ENCODE data around the gene SMARCB1. TPM values are rescaled to one million over a fixed set of nuclear protein-coding genes. Genes with fewer than 3 reads are reported as not detected.

SMARCB1 gene
- polyA plus RNA-seq, 1 donor (not counting 4 experiments of a cell fraction or from before 2014, with no cell fraction given), result 95.2 TPM

DNA sequence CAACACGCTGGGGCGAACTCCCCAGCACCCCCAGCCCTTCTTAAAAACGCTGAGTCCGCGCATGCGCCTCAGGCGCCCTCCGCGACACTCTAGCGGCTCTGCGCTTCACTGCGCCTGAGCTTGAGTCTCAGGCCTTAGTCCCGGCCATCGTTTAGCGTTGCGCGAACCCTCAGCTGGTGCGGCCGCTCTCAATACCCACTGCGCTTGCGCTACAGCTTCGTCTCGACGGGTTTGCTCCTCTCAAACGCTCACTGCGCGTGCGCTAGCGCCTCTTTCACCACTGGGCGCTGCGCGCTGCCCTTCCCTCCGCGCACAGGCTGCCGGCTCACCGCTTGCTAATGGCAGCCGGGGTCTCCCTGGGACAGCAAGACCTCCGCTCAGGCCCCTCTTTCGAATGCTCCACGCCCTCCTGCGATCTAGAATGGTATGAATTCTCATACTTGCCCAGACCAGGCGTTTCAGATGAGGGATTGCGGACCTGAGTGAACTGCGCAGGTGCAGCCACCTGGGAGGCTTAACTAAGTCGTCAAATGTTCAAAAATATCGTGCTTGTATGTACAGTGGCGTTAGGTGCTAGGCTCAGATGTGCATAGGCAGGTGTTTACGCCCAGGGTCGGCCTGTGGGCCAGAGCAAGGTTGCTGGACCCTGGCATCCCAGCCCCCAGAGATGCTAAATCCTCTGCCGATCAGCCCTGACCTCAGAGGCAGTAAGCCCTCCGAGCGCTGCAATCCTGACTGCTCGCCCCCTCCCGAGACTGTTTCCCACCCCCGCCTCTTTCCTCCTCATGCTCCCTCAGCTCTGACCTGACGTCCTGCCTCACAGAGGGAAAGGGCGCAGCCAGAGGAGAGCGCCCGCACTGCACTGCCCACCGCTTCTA, 71.1 kb downstream of the SMARCB1 start, which contains the start of gene SLC2A11:
Gene SLC2A11, plus strand, starts transcription at position 270 of the 878 bp plus-strand sequence. Its CDS starts 125 bp downstream, at position 395.
- Histone ChIP-seq H3K27me3 (ENCODE audit: control insufficient read depth, extremely low read depth, insufficient read depth, low read length) (no peaks in the 10 kb centered on the region), H3K36me3 (ENCODE audit: control insufficient read depth in 2 of 2, extremely low read depth in 1 of 2, insufficient read depth in 2 of 2, low read length in 2 of 2) (no peaks in the 10 kb centered on the region), H2AFZ (ENCODE audit: control insufficient read depth, low read length) (peak within 1 kb of the TSS; percentile 93), H4K20me1 (ENCODE audit: control insufficient read depth, extremely low read depth, insufficient read depth, low read length) (no peaks in the 10 kb centered on the region), H3K9me1 (ENCODE audit: control insufficient read depth, extremely low read depth, insufficient read depth, low read length) (no peaks in the 10 kb centered on the region), H3K79me2 (ENCODE audit: control insufficient read depth, insufficient read depth, low read length) (no peaks in the 10 kb centered on the region), H3K9me3 (ENCODE audit: control insufficient read depth, low read depth, low read length) (no peaks in the 10 kb centered on the region), H3K4me2 (ENCODE audit: control insufficient read depth, extremely low read depth, insufficient read depth, low read depth, low read length) (peak within 1 kb of the TSS; percentile 98), H3K9ac (ENCODE audit: control insufficient read depth, extremely low read depth, insufficient read depth, low read length) (peak within 1 kb of the TSS; percentile 65), H3K4me1 (ENCODE audit: control insufficient read depth, extremely low read depth, insufficient read depth, low read length) (peaks cover 10% of the 10 kb centered on the region), H3K4me3 (ENCODE audit: control insufficient read depth in 2 of 3, extremely low read depth in 1 of 3, insufficient read depth in 2 of 3, low read depth in 1 of 3, low read length in 3 of 3) (peak within 1 kb of the TSS; percentile 56 to 84 (median 68)), H3K27ac (ENCODE audit: control insufficient read depth, insufficient read depth, low read length) (no peak within 1 kb of the TSS)
- FAIRE-seq, result peak; percentile 80
- dilution Hi-C loops (cut with MboI; ENCODE audit: extremely low pct_ligation_motif_present, low sequenced_read_pairs), result no loop called here
- DNase-seq (ENCODE audit: low read depth, low spot score), result peak; percentile 72
- TF ChIP-seq EZH2 (IDR thresholded peaks at IDR 0.05; ENCODE audit: low read length) (no peak), CTCF (optimal IDR thresholded peaks at IDR 0.05 in 1 of 3, IDR thresholded peaks at IDR 0.05 in 1 of 3, conservative IDR thresholded peaks at IDR 0.05 in 1 of 3; ENCODE audit: extremely low read depth in 1 of 3, insufficient read depth in 2 of 3, low read length in 3 of 3) (peak in 2 of 3 experiments; percentile 18 to 22)

GRCh38 chr22:23858484-23858815, 71.7 kb downstream of the SMARCB1 start:
- dilution Hi-C loops (cut with MboI; ENCODE audit: extremely low pct_ligation_motif_present, low sequenced_read_pairs), result no loop called here
- H3K9me3 ChIP-seq (ENCODE audit: control insufficient read depth, low read depth, low read length), result no peaks in the 10 kb centered on the region
- H3K9ac ChIP-seq (ENCODE audit: control insufficient read depth, extremely low read depth, insufficient read depth, low read length), result peak overlapping the region; percentile 49
- no peaks in the 10 kb centered on the region for H3K27me3 ChIP-seq (ENCODE audit: control insufficient read depth, extremely low read depth, insufficient read depth, low read length)
- no peaks in the 10 kb centered on the region for H3K9me1 ChIP-seq (ENCODE audit: control insufficient read depth, extremely low read depth, insufficient read depth, low read length)
- FAIRE-seq, result no peak
- peak overlapping the region; percentile 98 for H3K4me2 ChIP-seq (ENCODE audit: control insufficient read depth, extremely low read depth, insufficient read depth, low read depth, low read length)
- H4K20me1 ChIP-seq (ENCODE audit: control insufficient read depth, extremely low read depth, insufficient read depth, low read length), result no peaks in the 10 kb centered on the region
- TF ChIP-seq EZH2 (IDR thresholded peaks at IDR 0.05; ENCODE audit: low read length) (no peak), CTCF (optimal IDR thresholded peaks at IDR 0.05 in 1 of 3, IDR thresholded peaks at IDR 0.05 in 1 of 3, conservative IDR thresholded peaks at IDR 0.05 in 1 of 3; ENCODE audit: extremely low read depth in 1 of 3, insufficient read depth in 2 of 3, low read length in 3 of 3) (no peak)
- no peaks in the 10 kb centered on the region for H3K36me3 ChIP-seq (ENCODE audit: control insufficient read depth in 2 of 2, extremely low read depth in 1 of 2, insufficient read depth in 2 of 2, low read length in 2 of 2)
- H2AFZ ChIP-seq (ENCODE audit: control insufficient read depth, low read length), result peak overlapping the region; percentile 74
- H3K79me2 ChIP-seq (ENCODE audit: control insufficient read depth, insufficient read depth, low read length), result no peaks in the 10 kb centered on the region
- DNase-seq (ENCODE audit: low read depth, low spot score), result no peak
- H3K27ac ChIP-seq (ENCODE audit: control insufficient read depth, insufficient read depth, low read length), result no peak overlapping the region
- H3K4me1 ChIP-seq (ENCODE audit: control insufficient read depth, extremely low read depth, insufficient read depth, low read length), result peaks cover 10% of the 10 kb centered on the region
- peak overlapping the region; percentile 56 to 84 (median 68) for H3K4me3 ChIP-seq (ENCODE audit: control insufficient read depth in 2 of 3, extremely low read depth in 1 of 3, insufficient read depth in 2 of 3, low read depth in 1 of 3, low read length in 3 of 3)

Data from keratinocyte (primary cell).